Measurements from ENCODE around the gene IFRD1.

GRCh38 chr7:112503361-112503972 lies 53.2 kb downstream of the IFRD1 start:
- TF ChIP-seq CTCF (IDR thresholded peaks at IDR 0.05; ENCODE audit: low read depth, low read length), result no peak
- no peak for TF ChIP-seq EZH2phosphoT487 (IDR thresholded peaks at IDR 0.05; ENCODE audit: low read depth)

All from OCI-LY3 (cell line).